HG02588 (cell line): ENCODE measurements around the gene DAND5.
"Not testable (repeated sequence)": the region's sequence is repeated elsewhere in the genome, so short reads cannot be mapped to it uniquely, and the experiment has no call there.

Source experiments
- ATAC-seq: cut with Tn5 transposase; IDR thresholded peaks from one replicate; pipeline ENCODE4 v1.9.1; 2021; ENCODE audit warnings: mild to moderate bottlenecking, moderate library complexity; ENCODE audit not compliant: unreplicated experiment

The DAND5 gene

GRCh38 chr19:12965017-12965811 lies 4.2 kb upstream of the DAND5 start:
- ATAC-seq: peak; percentile 74

GRCh38 chr19:12965812-12966135 lies 3.6 kb upstream of the DAND5 start:
- no peak for ATAC-seq

- no peak for ATAC-seq
Observed at GRCh38 chr19:12967907-12968306, 1.5 kb upstream of the DAND5 start.

- no peak for ATAC-seq
Observed at GRCh38 chr19:12970070-12970820, 869 bp downstream of the DAND5 start.

- ATAC-seq: no peak
Observed at GRCh38 chr19:12973236-12973635, 3.9 kb downstream of the DAND5 start.

- ATAC-seq: no peak
Observed at GRCh38 chr19:12974301-12975220, 5.2 kb downstream of the DAND5 start.

GRCh38 chr19:12975221-12975741 lies 5.9 kb downstream of the DAND5 start:
- no peak for ATAC-seq

- not testable (repeated sequence) for ATAC-seq
Observed at GRCh38 chr19:12976109-12976508, 6.7 kb downstream of the DAND5 start.

GRCh38 chr19:12979974-12980373 lies 10.6 kb downstream of the DAND5 start:
- ATAC-seq: no peak

GRCh38 chr19:12982648-12983047 lies 13.3 kb downstream of the DAND5 start:
- no peak for ATAC-seq

GRCh38 chr19:12983091-12983490 lies 13.7 kb downstream of the DAND5 start:
- no peak for ATAC-seq

GRCh38 chr19:12983542-12984142 lies 14.3 kb downstream of the DAND5 start:
- ATAC-seq: no peak

- ATAC-seq: no peak
Observed at GRCh38 chr19:12984143-12984627, 14.8 kb downstream of the DAND5 start.

GRCh38 chr19:12984683-12985048 lies 15.3 kb downstream of the DAND5 start:
- ATAC-seq: no peak

GRCh38 chr19:12985049-12985776 lies 15.8 kb downstream of the DAND5 start:
- ATAC-seq: no peak

GRCh38 chr19:12986726-12987125 lies 17.4 kb downstream of the DAND5 start:
- ATAC-seq: no peak

GRCh38 chr19:12987190-12987589 lies 17.8 kb downstream of the DAND5 start:
- ATAC-seq: no peak

GRCh38 chr19:12987781-12988180 lies 18.4 kb downstream of the DAND5 start:
- ATAC-seq: no peak

- no peak for ATAC-seq
Observed at GRCh38 chr19:12990431-12990830, 21.1 kb downstream of the DAND5 start.

GRCh38 chr19:12990853-12991252 lies 21.5 kb downstream of the DAND5 start:
- ATAC-seq: no peak
